ENCODE data around the gene ELOVL6.
A peak's percentile ranks its signal among the peaks of the same experiment; 100 is the strongest.
"Not testable (repeated sequence)": the region's sequence is repeated elsewhere in the genome, so short reads cannot be mapped to it uniquely, and the experiment has no call there.

The ELOVL6 gene

GRCh38 chr4:110071466-110071865 lies 126.9 kb downstream of the ELOVL6 start:
- DNase-seq = no peak

GRCh38 chr4:110068248-110068647 lies 130.2 kb downstream of the ELOVL6 start:
- DNase-seq = no peak

- no peak for DNase-seq
Measured at GRCh38 chr4:110064934-110065333, 133.5 kb downstream of the ELOVL6 start.

GRCh38 chr4:110064295-110064694 lies 134.1 kb downstream of the ELOVL6 start:
- no peak for DNase-seq

GRCh38 chr4:110062166-110062565 lies 136.2 kb downstream of the ELOVL6 start:
- no peak for DNase-seq

- no peak for DNase-seq
Measured at GRCh38 chr4:110061076-110061475, 137.3 kb downstream of the ELOVL6 start.

GRCh38 chr4:110059556-110060191 lies 138.7 kb downstream of the ELOVL6 start:
- DNase-seq = no peak

- DNase-seq = no peak
Measured at GRCh38 chr4:110058677-110059076, 139.7 kb downstream of the ELOVL6 start.

GRCh38 chr4:110055158-110055768 lies 143.2 kb downstream of the ELOVL6 start:
- no peak for DNase-seq

- DNase-seq = peak; percentile 53
Measured at GRCh38 chr4:110049951-110050925, 148.2 kb downstream of the ELOVL6 start.

- no peak for DNase-seq
Measured at GRCh38 chr4:110046588-110047049, 151.8 kb downstream of the ELOVL6 start.

- no peak for DNase-seq
Measured at GRCh38 chr4:110042545-110043517, 155.6 kb downstream of the ELOVL6 start.

- no peak for DNase-seq
Measured at GRCh38 chr4:110041735-110042134, 156.7 kb downstream of the ELOVL6 start.

GRCh38 chr4:110039164-110039563 lies 159.3 kb downstream of the ELOVL6 start:
- DNase-seq = not testable (repeated sequence)

GRCh38 chr4:110034026-110034393 lies 164.4 kb downstream of the ELOVL6 start:
- no peak for DNase-seq

GRCh38 chr4:110033355-110034025 lies 164.9 kb downstream of the ELOVL6 start:
- DNase-seq = no peak

GRCh38 chr4:110032603-110033002 lies 165.8 kb downstream of the ELOVL6 start:
- no peak for DNase-seq

GRCh38 chr4:110025718-110026117 lies 172.7 kb downstream of the ELOVL6 start:
- DNase-seq = no peak

GRCh38 chr4:110025056-110025455 lies 173.4 kb downstream of the ELOVL6 start:
- DNase-seq = no peak

- no peak for DNase-seq
Measured at GRCh38 chr4:110022457-110022856, 176.0 kb downstream of the ELOVL6 start.

GRCh38 chr4:110020646-110021443 lies 177.6 kb downstream of the ELOVL6 start:
- no peak for DNase-seq

All from activated naive CD4-positive, alpha-beta T cell treated with anti-CD3 and anti-CD28 coated beads, Interleukin-2, amount 50 U/mL, for 16 hours (primary cell).